ENCODE measurements around the gene LSM8. TPM values are rescaled to one million over a fixed set of nuclear protein-coding genes. Genes with fewer than 3 reads are reported as not detected.
A peak's percentile ranks its signal among the peaks of the same experiment; 100 is the strongest.

The LSM8 gene
- total RNA-seq, 2 donors from 2014 or later, result 47.9 to 61.4 TPM

GRCh38 chr7:118186501-118186900, 2.5 kb downstream of the LSM8 start:
- Mint-ChIP-seq H3K9me3 (no peaks in the 10 kb centered on the region), H3K4me3 (no peak overlapping the region), H3K4me1 (peaks cover 21% of the 10 kb centered on the region), H3K27me3 (ENCODE audit: insufficient read depth) (no peaks in the 10 kb centered on the region), H3K36me3 (ENCODE audit: low read depth) (peaks cover 51% of the 10 kb centered on the region), H3K27ac (no peak overlapping the region)
- H3K4me1 ChIP-seq (ENCODE audit: control insufficient read depth, insufficient read depth, low read length), result no peaks in the 10 kb centered on the region
- H3K4me3 ChIP-seq (ENCODE audit: low read length), result peak overlapping the region; percentile 96
- H3K36me3 ChIP-seq (ENCODE audit: control insufficient read depth, insufficient read depth, low read length), result peaks cover 55% of the 10 kb centered on the region
- H3K9ac ChIP-seq (ENCODE audit: extremely low read depth, low read length, poor library complexity, severe bottlenecking), result no peak overlapping the region
- no peaks in the 10 kb centered on the region for H3K27me3 ChIP-seq (ENCODE audit: control insufficient read depth, insufficient read depth, low read length, poor library complexity, severe bottlenecking)
- no peak for TF ChIP-seq CTCF (conservative IDR thresholded peaks at IDR 0.05)
- no peak for DNase-seq
- H3K27ac ChIP-seq (ENCODE audit: low read depth, low read length), result no peak overlapping the region
- peaks cover 5% of the 10 kb centered on the region for H3K9me3 ChIP-seq (ENCODE audit: control insufficient read depth, low read length)

- H3K4me1 Mint-ChIP-seq, result no peaks in the 10 kb centered on the region
- no peaks in the 10 kb centered on the region for H3K27me3 ChIP-seq (ENCODE audit: control insufficient read depth, insufficient read depth, low read length, poor library complexity, severe bottlenecking)
- H3K36me3 ChIP-seq (ENCODE audit: control insufficient read depth, insufficient read depth, low read length), result peaks cover 43% of the 10 kb centered on the region
- 93 to 100% methylated on average over 2 of the region's 2 CpGs for WGBS, 2 experiments (ENCODE audit: insufficient coverage in 1 of 2, insufficient read length in 1 of 2)
- no peaks in the 10 kb centered on the region for H3K9me3 ChIP-seq (ENCODE audit: control insufficient read depth, low read length)
- H3K4me1 ChIP-seq (ENCODE audit: control insufficient read depth, insufficient read depth, low read length), result no peaks in the 10 kb centered on the region
- DNase-seq, result no peak
- no peak overlapping the region for H3K9ac ChIP-seq (ENCODE audit: extremely low read depth, low read length, poor library complexity, severe bottlenecking)
- no peaks in the 10 kb centered on the region for H3K27me3 Mint-ChIP-seq (ENCODE audit: insufficient read depth)
- H3K27ac ChIP-seq (ENCODE audit: low read depth, low read length), result no peak overlapping the region
- peaks cover 23% of the 10 kb centered on the region for H3K36me3 Mint-ChIP-seq (ENCODE audit: low read depth)
- no peak overlapping the region for H3K4me3 ChIP-seq (ENCODE audit: low read length)
- no peak overlapping the region for H3K27ac Mint-ChIP-seq
- no peak for TF ChIP-seq CTCF (conservative IDR thresholded peaks at IDR 0.05)
- no peaks in the 10 kb centered on the region for H3K9me3 Mint-ChIP-seq
- no peak overlapping the region for H3K4me3 Mint-ChIP-seq
These were observed 10.6 kb downstream of the LSM8 start for GRCh38 chr7:118194571-118194970.

GRCh38 chr7:118195837-118196474, 12.0 kb downstream of the LSM8 start:
- no peak overlapping the region for H3K9ac ChIP-seq (ENCODE audit: extremely low read depth, low read length, poor library complexity, severe bottlenecking)
- H3K4me3 ChIP-seq (ENCODE audit: low read length), result no peak overlapping the region
- peak; percentile 77 for DNase-seq
- H3K36me3 Mint-ChIP-seq (ENCODE audit: low read depth), result peaks cover 17% of the 10 kb centered on the region
- H3K27ac ChIP-seq (ENCODE audit: low read depth, low read length), result no peak overlapping the region
- H3K4me1 Mint-ChIP-seq, result no peaks in the 10 kb centered on the region
- TF ChIP-seq CTCF (conservative IDR thresholded peaks at IDR 0.05), result peak; percentile 91
- H3K36me3 ChIP-seq (ENCODE audit: control insufficient read depth, insufficient read depth, low read length), result peaks cover 32% of the 10 kb centered on the region
- WGBS, 2 experiments (ENCODE audit: insufficient coverage in 1 of 2, insufficient read length in 1 of 2), result 76% methylated on average over 6 of the region's 6 CpGs; no CpG with 5 or more reads in 1 of the 2 experiments
- H3K27me3 Mint-ChIP-seq (ENCODE audit: insufficient read depth), result no peaks in the 10 kb centered on the region
- no peak overlapping the region for H3K4me3 Mint-ChIP-seq
- no peaks in the 10 kb centered on the region for H3K9me3 Mint-ChIP-seq
- no peaks in the 10 kb centered on the region for H3K9me3 ChIP-seq (ENCODE audit: control insufficient read depth, low read length)
- H3K27ac Mint-ChIP-seq, result no peak overlapping the region
- no peaks in the 10 kb centered on the region for H3K4me1 ChIP-seq (ENCODE audit: control insufficient read depth, insufficient read depth, low read length)
- no peaks in the 10 kb centered on the region for H3K27me3 ChIP-seq (ENCODE audit: control insufficient read depth, insufficient read depth, low read length, poor library complexity, severe bottlenecking)
